HepG2 (cell line): Measurements from ENCODE around the gene NKX2-2. TPM values are rescaled to one million over a fixed set of nuclear protein-coding genes. Genes with fewer than 3 reads are reported as not detected.

Experiments
- ATAC-seq: fragments of 200-7000 bp; cut with Tn5 transposase; 3 replicates; pipeline ENCODE4 v1.9.1; 2020; ENCODE audit warnings: mild to moderate bottlenecking, moderate library complexity
- BruUV-seq: library from RNA; stranded (reverse); fragments of 400-500 nt; replicated peaks from 2 replicates; lab custom pipeline; 2021; lab: Mats Ljungman, UMichigan
- CTCF ChIA-PET: fragments of 300-600 bp; formaldehyde crosslinking; extraction: SDS; loops from one replicate; lab custom pipeline; 2021; ENCODE audit warnings: low total read pairs, inconsistent platforms, low intra/inter-chr PET ratio; lab: Yijun Ruan, JAX
- POLR2A ChIA-PET: fragments of 350-600 bp; sonication (Branson Sonifier 250); formaldehyde crosslinking; loops from one replicate; lab custom pipeline; 2020; ENCODE audit warnings: antibody characterized with exemption, inconsistent platforms; lab: Yijun Ruan, JAX
- DNase-seq: peaks from one replicate; pipeline ENCODE4 v3.0.0-alpha.2; 2015; ENCODE audit warnings: low spot score
- FAIRE-seq: peaks from 3 replicates; lab custom pipeline; 2011; peaks lifted over from hg19 to GRCh38; lab: Jason Lieb, UNC
- H2AFZ ChIP-seq: one replicate; pipeline ENCODE4 v1.6.1; 2011; ENCODE audit warnings: low read length, inconsistent platforms
- H3K27ac ChIP-seq: fragments of 300-600 bp; 3 replicates; pipeline ENCODE4 v1.8.0; 2011; ENCODE audit warnings: mixed run types, mild to moderate bottlenecking, mixed read lengths, low read length, inconsistent platforms; ENCODE audit not compliant: insufficient read depth; ENCODE audit errors: extremely low read length
- H3K27me3 ChIP-seq, 2 experiments: fragments of 200-600 bp in 1 of 2; 2 replicates in 1 of 2; 3 replicates in 1 of 2; pipeline versions ENCODE4 v1.6.0 to v1.8.0; 2011; ENCODE audit warnings: low read length in 2 of 2, mild to moderate bottlenecking in 2 of 2, moderate library complexity in 2 of 2, inconsistent platforms in 1 of 2; ENCODE audit not compliant: insufficient read depth in 2 of 2, control insufficient read depth in 1 of 2
- H3K36me3 ChIP-seq, 2 experiments: fragments of 200-600 bp in 1 of 2; replicated peaks in 1 of 2; 2 replicates in 1 of 2; 3 replicates in 1 of 2; pipeline versions ENCODE4 v1.5.1 to v1.8.0; 2011; ENCODE audit warnings: low read length in 2 of 2, inconsistent platforms in 1 of 2; ENCODE audit not compliant: insufficient read depth in 2 of 2, control insufficient read depth in 1 of 2
- H3K4me1 ChIP-seq: 2 replicates; pipeline ENCODE4 v1.5.1; 2012; ENCODE audit warnings: low read length, inconsistent platforms; ENCODE audit not compliant: insufficient read depth
- H3K4me2 ChIP-seq: 2 replicates; pipeline ENCODE4 v1.6.0; 2011; ENCODE audit warnings: low read depth, low read length, inconsistent platforms
- H3K4me3 ChIP-seq, 3 experiments: fragments of 200-600 bp in 1 of 3; sonication (generic), shearing (Covaris generic) in 1 of 3; replicated peaks in 1 of 3; 2 replicates each; pipeline ENCODE4 v1.5.1; 2011 to 2016; ENCODE audit warnings: low read length in 3 of 3, inconsistent platforms in 2 of 3, low read depth in 2 of 3, mild to moderate bottlenecking in 2 of 3, control low read depth in 1 of 3, mixed read lengths in 1 of 3; ENCODE audit not compliant: insufficient read depth in 1 of 3
- H3K79me2 ChIP-seq: one replicate; pipeline ENCODE4 v1.6.1; 2011; ENCODE audit warnings: low read length, inconsistent platforms; ENCODE audit not compliant: insufficient read depth
- H3K9ac ChIP-seq: 2 replicates; pipeline ENCODE4 v1.6.0; 2011; ENCODE audit warnings: mild to moderate bottlenecking, low read depth, low read length, inconsistent platforms; ENCODE audit not compliant: insufficient read depth
- H3K9me3 ChIP-seq: 2 replicates; pipeline ENCODE4 v1.5.1; 2012; ENCODE audit warnings: mild to moderate bottlenecking, low read length
- H4K20me1 ChIP-seq: 2 replicates; pipeline ENCODE4 v1.6.0; 2011; ENCODE audit warnings: inconsistent platforms, mild to moderate bottlenecking, low read length, moderate library complexity; ENCODE audit not compliant: insufficient read depth
- ADNP ChIP-seq: sonication (generic); formaldehyde crosslinking; IDR thresholded peaks from 2 replicates; pipeline ENCODE4 v1.4.0; 2020; ENCODE audit warnings: missing genetic modification reagents
- CTCF ChIP-seq: sonication (generic); formaldehyde crosslinking; IDR thresholded peaks from 2 replicates; pipeline ENCODE4 v1.5.0; 2020; ENCODE audit warnings: mild to moderate bottlenecking, missing genetic modification reagents, moderate library complexity
- FOXA1 ChIP-seq, 2 experiments: fragments of 450-650 bp in 1 of 2; sonication (generic) in 1 of 2; formaldehyde crosslinking in 1 of 2; IDR thresholded peaks; 2 replicates each; pipeline versions ENCODE4 v1.4.0 to v1.6.1; 2016 to 2020; ENCODE audit warnings: missing genetic modification reagents in 1 of 2
- GTF3A ChIP-seq: sonication (generic); formaldehyde crosslinking; conservative IDR thresholded peaks from 2 replicates; pipeline ENCODE4 v1.4.0; 2020; ENCODE audit warnings: mild to moderate bottlenecking, missing genetic modification reagents
- HNF1A ChIP-seq, 2 experiments: sonication (generic) in 1 of 2; formaldehyde crosslinking in 1 of 2; IDR thresholded peaks; 2 replicates each; pipeline versions ENCODE4 v1.4.0 to v1.6.1; 2016 to 2020; ENCODE audit warnings: borderline replicate concordance in 1 of 2, low read depth in 1 of 2, mild to moderate bottlenecking in 1 of 2, missing genetic modification reagents in 1 of 2
- MTF2 ChIP-seq: sonication (generic); formaldehyde crosslinking; IDR thresholded peaks from 2 replicates; pipeline ENCODE4 v1.5.0; 2020; ENCODE audit warnings: missing genetic modification reagents, borderline replicate concordance
- SAFB2 ChIP-seq: sonication (generic); formaldehyde crosslinking; IDR thresholded peaks from 2 replicates; pipeline ENCODE4 v1.5.1; 2020; ENCODE audit warnings: missing genetic modification reagents, low read depth, mild to moderate bottlenecking, borderline replicate concordance
- SUZ12 ChIP-seq: fragments of 150-350 bp; IDR thresholded peaks from 2 replicates; pipeline ENCODE4 v1.6.1; 2014; ENCODE audit warnings: low read depth, low read length
- ZBTB44 ChIP-seq: sonication (generic); formaldehyde crosslinking; IDR thresholded peaks from 2 replicates; pipeline ENCODE4 v1.4.0; 2020; ENCODE audit warnings: missing genetic modification reagents
- ZBTB46 ChIP-seq: sonication (generic); formaldehyde crosslinking; IDR thresholded peaks from 2 replicates; pipeline ENCODE4 v1.4.0; 2020; ENCODE audit warnings: mild to moderate bottlenecking, missing genetic modification reagents, borderline replicate concordance
- ZNF547 ChIP-seq: sonication (generic); formaldehyde crosslinking; IDR thresholded peaks from 2 replicates; pipeline ENCODE4 v1.5.1; 2020; ENCODE audit warnings: mild to moderate bottlenecking, missing genetic modification reagents
- ZNF766 ChIP-seq: sonication (generic); formaldehyde crosslinking; IDR thresholded peaks from 2 replicates; pipeline ENCODE4 v1.5.0; 2020; ENCODE audit warnings: missing genetic modification reagents, borderline replicate concordance
- WGBS: methylation state at CpG from one replicate; pipeline ENCODE4 v1.1.6; 2017; ENCODE audit warnings: low lambda C conversion rate; 5-methylcytosine and 5-hydroxymethylcytosine counted together
- in situ Hi-C: cut with HindIII; loops from 2 replicates; pipeline ENCODE4 v1.10.0; 2017; ENCODE audit warnings: low pct_unique_long_range_greater_than_20kb; ENCODE audit not compliant: extremely low pct_ligation_motif_present
- intact Hi-C: fragments of 100-400 bp; cut with micrococcal nuclease; formaldehyde crosslinking; loops from one replicate; pipeline ENCODE4 v1.10.0; 2022; ENCODE audit not compliant: unreplicated experiment
- polyA plus RNA-seq, 8 experiments: library from polyadenylated mRNA; depleted of rRNA in 3 of 8; stranded (reverse) in 7 of 8; unstranded in 1 of 8; fragments of >200 nt; fragmentation: Illumina TruSeq in 4 of 8; extraction: Trizol in 4 of 8; gene quantifications; 2 replicates each; pipeline versions ENCODE4 v1.2.1 to v1.2.3, GENCODE V29; 2011 to 2016; ENCODE audit warnings: low read depth in 4 of 8, missing spikeins in 1 of 8, mixed read lengths in 1 of 8; ENCODE audit not compliant: insufficient read depth in 1 of 8
- total RNA-seq, 5 experiments: library from RNA; depleted of rRNA; stranded (reverse); fragments of >200 nt; fragmentation: Illumina TruSeq; extraction: Trizol; gene quantifications; 2 replicates each; pipeline ENCODE4 v1.2.3, GENCODE V29; 2016; ENCODE audit warnings: low read depth in 1 of 5

The NKX2-2 gene
- total and polyA plus RNA-seq, 2 of the 13 experiments (the other 11 are each of a cell fraction or from before 2014, with no cell fraction given) = not detected

GRCh38 chr20:21520702-21521595 is 7.1 kb upstream of the NKX2-2 start:
- Histone ChIP-seq H3K9ac (no peak overlapping the region), H3K36me3 (no peaks in the 10 kb centered on the region), H3K27ac (no peak overlapping the region), H3K27me3 (peaks cover 44 to 89% of the 10 kb centered on the region in 2 experiments), H4K20me1 (no peaks in the 10 kb centered on the region; the same call in 1 of the 2 replicates), H3K4me2 (no peak overlapping the region), H2AFZ (no peak overlapping the region), H3K9me3 (no peaks in the 10 kb centered on the region), H3K79me2 (no peaks in the 10 kb centered on the region), H3K4me3 (no peak overlapping the region; a peak in 1 of 6 replicates), H3K4me1 (0 out of 2 replicates have a peak, but pooled peaks cover 4% of the 10 kb centered on the region)
- intact Hi-C loops = no loop called here
- DNase-seq (no peak), ATAC-seq (no peak; the same call in 2 of the 3 replicates), FAIRE-seq (no peak)
- WGBS = 30% methylated on average over 53 of the region's 53 CpGs
- POLR2A ChIA-PET = no interaction called here
- CTCF ChIA-PET = no interaction called here
- BruUV-seq = no TSS peak
- in situ Hi-C loops = no loop called here
- TF ChIP-seq ZNF547 (no peak), CTCF (CRISPR knock-in tag) (peak; percentile 24), SUZ12 (no peak), ZNF766 (CRISPR knock-in tag) (no peak), ADNP (CRISPR knock-in tag) (no peak), FOXA1 (IDR thresholded peaks at IDR 0.05) (no peak), FOXA1 (CRISPR knock-in tag; IDR thresholded peaks at IDR 0.05) (no peak), SAFB2 (CRISPR knock-in tag) (no peak), GTF3A (no peak), HNF1A (IDR thresholded peaks at IDR 0.05; ENCODE audit: low read depth) (no peak), HNF1A (CRISPR knock-in tag; IDR thresholded peaks at IDR 0.05; ENCODE audit: borderline replicate concordance) (no peak), ZBTB46 (CRISPR knock-in tag) (no peak), MTF2 (CRISPR knock-in tag) (0 out of 2 replicates have a peak, but pooled peaks have one; percentile 24), ZBTB44 (no peak)
